Heart left ventricle (tissue), 16 donors: ENCODE measurements around the gene LINC01488. TPM values are rescaled to one million over a fixed set of nuclear protein-coding genes. Genes with fewer than 3 reads are reported as not detected.
A peak's percentile ranks its signal among the peaks of the same experiment; 100 is the strongest.

ENCODE experiments used
- ATAC-seq, 4 donors: fragments of 200-7000 bp; cut with Tn5 transposase; one replicate each; pipeline ENCODE4 v1.9.1; 2020 to 2022; ENCODE audit warnings: moderate library complexity in 4 of 4, mild to moderate bottlenecking in 3 of 4, moderate number of reproducible peaks in 1 of 4
- DNase-seq, 5 donors: peaks; one replicate each; pipeline ENCODE4 v3.0.0-alpha.2; 2020
- H3K27ac ChIP-seq, 12 donors: fragments of 200-600 bp; sonication (generic) in 4 of 12; one replicate each; pipeline versions ENCODE4 v1.5.0 to v1.8.0; 2016 to 2022; ENCODE audit warnings: mild to moderate bottlenecking in 2 of 12
- H3K27me3 ChIP-seq, 9 donors: fragments of 200-600 bp; sonication (generic) in 2 of 9; one replicate each; pipeline versions ENCODE4 v1.5.1 to v1.8.0; 2016 to 2022; ENCODE audit warnings: mild to moderate bottlenecking in 3 of 9
- H3K36me3 ChIP-seq, 9 donors: fragments of 200-600 bp; sonication (generic) in 2 of 9; one replicate each; pipeline versions ENCODE4 v1.5.0 to v1.8.0; 2018 to 2022; ENCODE audit warnings: mild to moderate bottlenecking in 2 of 9
- H3K4me1 ChIP-seq, 12 donors: fragments of 200-600 bp; sonication (generic) in 4 of 12; one replicate each; pipeline versions ENCODE4 v1.5.0 to v1.8.0; 2016 to 2022; ENCODE audit warnings: mild to moderate bottlenecking in 3 of 12
- H3K4me3 ChIP-seq, 12 donors: fragments of 200-600 bp; sonication (generic) in 4 of 12; one replicate each; pipeline versions ENCODE4 v1.5.0 to v1.8.0; 2017 to 2022; ENCODE audit warnings: mild to moderate bottlenecking in 9 of 12, moderate library complexity in 4 of 12
- H3K9me3 ChIP-seq, 12 donors: fragments of 200-600 bp; sonication (generic) in 4 of 12; one replicate each; pipeline versions ENCODE4 v1.5.0 to v1.8.0; 2016 to 2022; ENCODE audit warnings: mild to moderate bottlenecking in 1 of 12
- CTCF ChIP-seq, 12 donors: fragments of 200-600 bp; sonication (generic) in 4 of 12; IDR thresholded peaks; one replicate each; pipeline versions ENCODE4 v1.5.0 to v1.8.0; 2018 to 2022; ENCODE audit warnings: antibody characterized with exemption in 12 of 12, mild to moderate bottlenecking in 5 of 12
- POLR2A ChIP-seq, 2 donors: fragments of 450-650 bp; IDR thresholded peaks; one replicate each; pipeline ENCODE4 v1.6.1; 2017; ENCODE audit warnings: antibody characterized with exemption in 2 of 2, mild to moderate bottlenecking in 2 of 2, moderate library complexity in 2 of 2
- WGBS, 4 donors: extraction: QIAGEN DNeasy Blood & Tissue Kit in 2 of 4; methylation state at CpG; one replicate each; pipeline versions ENCODE4 v1.1.5 to v1.1.7; 2013 to 2018; 5-methylcytosine and 5-hydroxymethylcytosine counted together
- intact Hi-C, 10 donors: fragments of 100-400 bp; cut with DNase I; formaldehyde crosslinking; loops; one replicate each; pipeline versions ENCODE4 v1.11.1 to v1.14.2; 2022
- polyA plus RNA-seq, 2 donors: library from polyadenylated mRNA; stranded (reverse); fragments of 200-250 nt; gene quantifications; one replicate each; pipeline ENCODE4 v1.2.3, GENCODE V29; 2013
- total RNA-seq, 9 donors: library from RNA; depleted of rRNA in 2 of 9; stranded (reverse); fragments of >200 nt in 2 of 9; fragmentation: NEBNext Ultra II Directional in 3 of 9; extraction: Animal tissue kit (Norgen Biotek cat#: 25700) in 3 of 9; gene quantifications; one replicate each; pipeline versions ENCODE4 v1.1.0 to v1.2.4, GENCODE V29; 2016 to 2023
- donor health status: ischemic (EF 13 %, LVEDD 7.1; RV severe dilation, severe dysfunction).
- donor health status: healthy with polysubstance abuse.
- donor health status: DM: no; HTN: yes; CAD: no.
- donor health status: DM: no; HTN: no; CAD: no.
- donor health status: ischemic (EF 25% LVEDD 6.9; RV normal size, moderate dysfunction).
- donor health status: ischemic (EF 25% LVEDD 5.7; RV mildly dilated, moderate dysfunction).
- donor health status: healthy.
- donor health status: DM: yes; HTN: yes; CAD: no.
- donor health status: ischemic (EF 35%, LVEDD 5.7; RV mildly dilated, moderate dysfunction).
- donor health status: nonischemic (EF 11% LVEDD 7.7; RV severe dilation, severe dysfunction).
- donor health status: DM: yes; HTN: yes; CAD: no.
- donor health status: PGD.
- donor health status: ischemic (EF 29% LVEDD 5.4; RV normal size, mild dysfunction).
- donor health status: nonischemic (EF 23%, LVEDD 6.1; RV moderate dilation, normal function).

Gene LINC01488
- total and polyA plus RNA-seq, 11 donors, result 0.04 to 0.42 (median 0.14) TPM; not detected in 5

GRCh38 chr11:69459848-69460539, 21.5 kb upstream of the LINC01488 start:
- ATAC-seq, result no peak
- intact Hi-C loops, result no loop called here
- Histone ChIP-seq H3K36me3 (no peaks in the 10 kb centered on the region), H3K27me3 (no peaks in the 10 kb centered on the region), H3K27ac (no peak overlapping the region), H3K4me1 (peaks cover 0 to 27% (median 20%) of the 10 kb centered on the region in 12 donors), H3K4me3 (no peak overlapping the region), H3K9me3 (peaks cover 0 to 32% (median 14%) of the 10 kb centered on the region in 12 donors)
- WGBS, 4 donors, result 75 to 90% (median 80%) methylated on average over 1 of the region's 1 CpG
- peak in 1 of 5 donors; percentile 14 for DNase-seq
- TF ChIP-seq POLR2A (IDR thresholded peaks at IDR 0.05) (no peak), CTCF (IDR thresholded peaks at IDR 0.05) (no peak)

- no peak overlapping the region for H3K27ac ChIP-seq
- no peaks in the 10 kb centered on the region for H3K27me3 ChIP-seq
- WGBS, 4 donors, result 71 to 90% (median 78%) methylated on average over 1 of the region's 1 CpG
- no peak for TF ChIP-seq POLR2A (IDR thresholded peaks at IDR 0.05)
- no peak for TF ChIP-seq CTCF (IDR thresholded peaks at IDR 0.05)
- DNase-seq, result no peak
- peaks cover 0 to 32% (median 14%) of the 10 kb centered on the region in 12 donors for H3K9me3 ChIP-seq
- ATAC-seq, result no peak
- no peak overlapping the region for H3K4me3 ChIP-seq
- intact Hi-C loops, result no loop called here
- H3K4me1 ChIP-seq, result peaks cover 0 to 31% (median 20%) of the 10 kb centered on the region in 12 donors
- H3K36me3 ChIP-seq, result no peaks in the 10 kb centered on the region
Measured at GRCh38 chr11:69460540-69461257, 20.8 kb upstream of the LINC01488 start.

- Histone ChIP-seq H3K27ac (no peak overlapping the region), H3K4me1 (peaks cover 0 to 31% (median 20%) of the 10 kb centered on the region in 12 donors), H3K36me3 (no peaks in the 10 kb centered on the region), H3K4me3 (no peak overlapping the region), H3K9me3 (peaks cover 0 to 32% (median 14%) of the 10 kb centered on the region in 12 donors), H3K27me3 (no peaks in the 10 kb centered on the region)
- peak in 2 of 5 donors; percentile 2 to 28 for DNase-seq
- TF ChIP-seq POLR2A (IDR thresholded peaks at IDR 0.05) (no peak), CTCF (IDR thresholded peaks at IDR 0.05) (no peak)
- ATAC-seq, result no peak
- WGBS, 4 donors, result 92 to 99% (median 97%) methylated on average over 7 of the region's 7 CpGs
- intact Hi-C loops, result no loop called here
Measured at GRCh38 chr11:69461272-69461962, 20.0 kb upstream of the LINC01488 start.
